Measurements from ENCODE around the gene EHMT1. TPM values are rescaled to one million over a fixed set of nuclear protein-coding genes. Genes with fewer than 3 reads are reported as not detected.
A peak's percentile ranks its signal among the peaks of the same experiment; 100 is the strongest.

Gene EHMT1
- total RNA-seq, 2 experiments from 2014 or later: 112 to 115 TPM

DNA sequence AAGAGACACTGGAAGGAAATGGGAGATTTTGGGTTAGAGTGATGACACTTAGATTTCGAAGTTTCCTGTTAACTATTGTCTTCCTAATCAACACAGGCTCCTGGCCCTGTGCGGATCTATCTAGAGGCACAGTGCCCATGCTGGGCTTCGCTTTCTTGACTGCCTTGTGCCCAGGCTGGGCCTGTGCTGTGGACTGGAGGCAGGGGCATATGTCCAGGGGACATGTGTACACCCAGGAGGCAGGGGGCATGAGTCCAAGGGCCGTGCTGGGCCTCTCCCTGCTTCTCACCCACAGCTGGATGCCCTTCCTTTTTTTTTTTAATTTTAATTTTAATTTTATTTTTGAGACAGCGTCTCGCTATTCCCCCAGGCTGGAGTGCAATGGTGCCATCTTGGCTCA is 37.6 kb downstream of the EHMT1 start:
- DNase-seq: no peak
- Mint-ChIP-seq H3K27me3 (ENCODE audit: low read depth) (no peaks in the 10 kb centered on the region), H3K36me3 (ENCODE audit: low read depth) (peaks cover 27% of the 10 kb centered on the region), H3K4me1 (ENCODE audit: low read depth) (peaks cover 26% of the 10 kb centered on the region), H3K27ac (no peak overlapping the region), H3K4me3 (no peak overlapping the region), H3K9me3 (ENCODE audit: insufficient read depth) (no peaks in the 10 kb centered on the region)
- ChIA-PET POLR2A (no interaction called here), CTCF (no interaction called here)
- ATAC-seq: no peak

DNA sequence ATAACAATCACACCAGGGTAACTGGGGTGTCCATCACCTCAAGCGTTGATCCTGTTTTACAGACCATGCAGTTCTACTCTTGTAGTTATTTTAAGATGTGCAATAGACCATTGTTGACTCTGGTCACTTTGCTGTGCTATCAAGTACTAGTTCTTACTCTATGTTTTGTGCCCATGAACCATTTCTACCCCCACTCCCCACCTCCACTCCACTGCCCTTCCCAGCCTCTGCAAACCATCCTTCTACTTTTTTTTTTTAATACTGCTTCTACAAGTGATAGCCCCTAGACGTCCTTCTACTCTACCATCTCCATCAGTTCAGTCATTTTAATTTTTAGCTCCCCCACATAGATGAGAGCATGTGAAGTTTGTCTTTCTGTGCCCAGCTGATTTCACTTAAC is 38.8 kb downstream of the EHMT1 start:
- peaks cover 26% of the 10 kb centered on the region for H3K4me1 Mint-ChIP-seq (ENCODE audit: low read depth)
- POLR2A ChIA-PET: no interaction called here
- no peaks in the 10 kb centered on the region for H3K27me3 Mint-ChIP-seq (ENCODE audit: low read depth)
- no peak for DNase-seq
- H3K36me3 Mint-ChIP-seq (ENCODE audit: low read depth): peaks cover 22% of the 10 kb centered on the region
- no peaks in the 10 kb centered on the region for H3K9me3 Mint-ChIP-seq (ENCODE audit: insufficient read depth)
- no peak for ATAC-seq
- CTCF ChIA-PET: no interaction called here
- H3K4me3 Mint-ChIP-seq: no peak overlapping the region
- H3K27ac Mint-ChIP-seq: no peak overlapping the region

DNA sequence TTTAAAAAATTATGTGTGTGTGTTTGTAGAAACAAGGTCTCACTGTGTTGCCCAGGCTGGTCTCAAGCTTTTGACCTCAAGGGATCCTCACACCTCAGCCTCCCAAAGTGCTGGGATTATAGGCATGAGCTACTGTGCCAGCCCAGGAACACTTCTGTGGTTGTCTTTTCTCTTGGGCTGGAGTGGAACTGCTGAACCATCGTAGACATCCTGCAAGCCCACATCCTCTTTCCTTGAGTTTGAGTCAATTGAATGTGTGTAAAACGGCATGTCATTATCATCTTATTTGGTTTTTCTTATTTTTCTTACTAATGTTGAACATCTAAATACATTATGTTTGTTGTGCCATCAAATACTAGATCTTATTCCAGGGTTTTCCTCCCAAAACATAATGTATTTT is 40.0 kb downstream of the EHMT1 start:
- Mint-ChIP-seq H3K4me3 (no peak overlapping the region), H3K27me3 (ENCODE audit: low read depth) (no peaks in the 10 kb centered on the region), H3K9me3 (ENCODE audit: insufficient read depth) (no peaks in the 10 kb centered on the region), H3K4me1 (ENCODE audit: low read depth) (peaks cover 26% of the 10 kb centered on the region), H3K27ac (peak overlapping the region; percentile 52), H3K36me3 (ENCODE audit: low read depth) (peaks cover 24% of the 10 kb centered on the region)
- CTCF ChIA-PET: interaction anchor here (1.1 kb wide), 1 partner anchor 12 kb away, joined by 5 read pairs; no protein-coding TSS in a partner anchor
- POLR2A ChIA-PET: no interaction called here
- DNase-seq: no peak
- ATAC-seq: no peak

DNA sequence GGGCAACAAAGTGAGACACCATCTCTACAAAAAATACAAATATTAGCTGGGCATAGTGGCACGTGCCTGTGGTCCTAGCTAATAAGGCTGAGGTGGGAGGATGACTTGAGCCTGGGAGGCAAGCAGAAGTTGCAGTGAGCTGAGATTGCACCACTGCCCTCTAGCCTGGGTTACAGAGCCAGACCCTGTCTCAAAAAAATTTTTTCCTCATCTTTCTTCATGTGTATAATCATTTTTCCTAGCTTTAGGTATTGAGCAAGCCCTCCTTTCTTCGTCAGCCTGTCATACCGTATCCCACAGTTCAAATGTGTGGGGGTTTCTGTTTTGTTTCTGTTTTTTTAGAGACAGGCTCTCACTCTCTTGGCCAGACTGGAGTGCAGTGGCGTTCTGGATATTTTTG is 41.3 kb downstream of the EHMT1 start:
- no peak for DNase-seq
- H3K27me3 Mint-ChIP-seq (ENCODE audit: low read depth): no peaks in the 10 kb centered on the region
- peaks cover 32% of the 10 kb centered on the region for H3K4me1 Mint-ChIP-seq (ENCODE audit: low read depth)
- H3K27ac Mint-ChIP-seq: no peak overlapping the region
- ChIA-PET CTCF (interaction anchor here (0.9 kb wide), 1 partner anchor 10 kb away, joined by 3 read pairs; no protein-coding TSS in a partner anchor), POLR2A (no interaction called here)
- H3K4me3 Mint-ChIP-seq: no peak overlapping the region
- peaks cover 21% of the 10 kb centered on the region for H3K36me3 Mint-ChIP-seq (ENCODE audit: low read depth)
- no peaks in the 10 kb centered on the region for H3K9me3 Mint-ChIP-seq (ENCODE audit: insufficient read depth)
- ATAC-seq: no peak

DNA sequence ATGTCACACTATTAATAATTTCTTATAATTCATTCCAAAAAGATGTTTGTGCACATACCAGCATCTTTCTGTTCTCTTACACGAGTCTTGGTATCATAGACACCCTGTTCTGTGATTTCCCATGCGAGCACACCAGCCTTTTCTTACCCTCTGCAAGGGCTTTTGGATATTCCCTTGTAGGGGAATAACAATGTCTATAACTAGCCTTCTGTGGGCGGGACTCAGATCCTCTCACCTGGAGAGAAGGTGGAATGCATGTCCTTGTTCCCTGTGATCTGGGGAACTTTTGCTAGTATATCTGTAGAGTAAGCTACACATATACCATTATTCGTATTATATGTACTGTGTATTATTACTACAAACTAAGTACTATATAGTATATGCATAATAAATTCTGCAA is 44.8 kb downstream of the EHMT1 start:
- Mint-ChIP-seq H3K36me3 (ENCODE audit: low read depth) (peaks cover 24% of the 10 kb centered on the region), H3K27me3 (ENCODE audit: low read depth) (no peaks in the 10 kb centered on the region), H3K9me3 (ENCODE audit: insufficient read depth) (no peaks in the 10 kb centered on the region), H3K27ac (no peak overlapping the region), H3K4me3 (no peak overlapping the region), H3K4me1 (ENCODE audit: low read depth) (peaks cover 25% of the 10 kb centered on the region)
- DNase-seq: no peak
- CTCF ChIA-PET: interaction anchor here (0.7 kb wide), 1 partner anchor 10 kb away, joined by 3 read pairs; no protein-coding TSS in a partner anchor
- POLR2A ChIA-PET: no interaction called here
- ATAC-seq: no peak

DNA sequence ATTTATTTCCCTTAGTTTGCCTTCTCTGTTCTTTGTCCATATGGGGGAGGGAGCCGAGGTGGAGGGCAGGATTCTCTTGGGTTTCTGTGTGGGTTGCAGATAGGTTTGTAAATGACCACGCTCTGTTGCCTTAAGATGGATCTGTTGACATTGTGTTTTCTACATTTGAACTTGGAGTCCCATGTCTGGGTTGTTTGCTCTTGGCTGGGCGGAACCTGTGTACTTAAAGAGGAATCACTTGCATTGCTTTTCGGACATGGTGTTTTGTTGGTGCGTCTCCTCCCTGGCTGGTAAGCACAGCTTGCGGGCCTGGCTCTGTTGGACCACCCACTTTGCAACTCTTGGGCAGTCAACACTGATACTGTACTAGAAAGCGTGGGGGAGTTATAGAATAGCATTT is 45.9 kb downstream of the EHMT1 start:
- Mint-ChIP-seq H3K4me1 (ENCODE audit: low read depth) (peaks cover 22% of the 10 kb centered on the region), H3K36me3 (ENCODE audit: low read depth) (peaks cover 30% of the 10 kb centered on the region)
- ATAC-seq: no peak

DNA sequence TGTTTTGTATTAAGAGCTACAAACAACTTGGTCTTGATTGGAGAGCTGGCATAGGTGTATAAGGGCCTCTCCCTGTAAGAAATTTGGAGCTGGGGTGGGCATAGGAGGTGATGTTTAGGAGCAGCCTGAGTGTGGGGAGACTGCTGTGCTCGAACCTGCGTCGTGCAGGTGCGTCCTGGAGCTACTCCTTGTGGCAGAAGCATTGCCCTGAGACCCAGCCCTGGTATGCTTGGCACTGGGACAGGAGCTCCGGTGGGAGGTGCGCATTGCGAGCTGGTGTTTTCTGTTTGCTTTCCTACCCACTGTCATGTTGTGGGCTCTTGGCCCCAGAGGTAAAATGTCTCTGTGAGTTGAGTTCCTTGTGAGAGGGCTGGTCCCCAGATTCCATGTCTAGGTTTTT is 46.4 kb downstream of the EHMT1 start:
- no peak overlapping the region for H3K27ac Mint-ChIP-seq
- no peak overlapping the region for H3K4me3 Mint-ChIP-seq
- POLR2A ChIA-PET: no interaction called here
- ATAC-seq (no peak), DNase-seq (no peak)
- H3K36me3 Mint-ChIP-seq (ENCODE audit: low read depth): peaks cover 30% of the 10 kb centered on the region
- no peaks in the 10 kb centered on the region for H3K27me3 Mint-ChIP-seq (ENCODE audit: low read depth)
- no peaks in the 10 kb centered on the region for H3K9me3 Mint-ChIP-seq (ENCODE audit: insufficient read depth)
- peaks cover 19% of the 10 kb centered on the region for H3K4me1 Mint-ChIP-seq (ENCODE audit: low read depth)
- CTCF ChIA-PET: no interaction called here

More for the DNA sequence above, 45.9 kb downstream of the EHMT1 start:
- no peaks in the 10 kb centered on the region for H3K27me3 Mint-ChIP-seq (ENCODE audit: low read depth)
- no peak overlapping the region for H3K4me3 Mint-ChIP-seq
- POLR2A ChIA-PET: no interaction called here
- no peak overlapping the region for H3K27ac Mint-ChIP-seq
- CTCF ChIA-PET: no interaction called here
- no peak for DNase-seq
- H3K9me3 Mint-ChIP-seq (ENCODE audit: insufficient read depth): no peaks in the 10 kb centered on the region

DNA sequence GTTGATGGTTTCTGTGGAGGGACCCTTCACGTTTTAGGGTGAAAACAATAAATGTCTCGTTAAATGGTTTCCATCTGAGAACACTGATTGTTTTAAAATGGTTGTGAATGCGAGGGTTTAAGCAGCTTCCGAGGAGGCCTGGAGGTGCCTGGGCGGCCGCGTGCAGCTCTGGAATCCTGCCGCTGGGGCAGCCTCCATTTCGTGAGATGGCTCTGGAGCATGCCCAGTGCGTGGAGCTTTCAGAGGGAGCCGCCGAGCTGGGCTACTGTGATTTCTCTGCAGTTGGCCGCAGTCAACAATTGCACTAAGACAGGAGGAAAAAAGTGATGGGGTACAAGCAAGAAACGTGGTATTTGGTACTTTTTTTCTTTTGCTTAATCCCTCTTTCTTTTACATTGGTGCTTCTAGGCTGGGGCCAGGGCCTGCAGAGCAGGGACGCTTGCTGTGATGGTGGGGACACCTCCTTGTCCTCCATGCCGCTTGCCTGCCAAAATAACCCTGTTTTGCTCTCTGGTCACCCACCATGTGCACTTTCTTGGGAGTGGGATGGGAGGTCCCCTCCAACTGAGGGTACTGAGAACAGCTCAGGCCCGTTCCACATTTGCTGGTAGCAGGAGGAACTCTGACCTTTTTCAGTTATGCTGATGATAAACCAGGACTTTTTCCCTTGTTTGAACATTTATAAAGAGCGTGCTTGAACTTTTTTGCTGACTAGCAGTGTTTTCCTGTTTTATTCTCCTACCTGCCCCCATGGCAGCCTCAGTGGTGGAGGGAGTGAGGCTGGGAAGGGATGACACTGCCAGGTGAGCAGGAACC is 47.1 kb downstream of the EHMT1 start:
- ChIA-PET POLR2A (no interaction called here), CTCF (no interaction called here)
- Mint-ChIP-seq H3K27ac (no peak overlapping the region), H3K4me3 (no peak overlapping the region), H3K36me3 (ENCODE audit: low read depth) (peaks cover 30% of the 10 kb centered on the region), H3K27me3 (ENCODE audit: low read depth) (no peaks in the 10 kb centered on the region), H3K9me3 (ENCODE audit: insufficient read depth) (no peaks in the 10 kb centered on the region), H3K4me1 (ENCODE audit: low read depth) (peaks cover 17% of the 10 kb centered on the region)
- DNase-seq: no peak
- ATAC-seq: no peak

DNA sequence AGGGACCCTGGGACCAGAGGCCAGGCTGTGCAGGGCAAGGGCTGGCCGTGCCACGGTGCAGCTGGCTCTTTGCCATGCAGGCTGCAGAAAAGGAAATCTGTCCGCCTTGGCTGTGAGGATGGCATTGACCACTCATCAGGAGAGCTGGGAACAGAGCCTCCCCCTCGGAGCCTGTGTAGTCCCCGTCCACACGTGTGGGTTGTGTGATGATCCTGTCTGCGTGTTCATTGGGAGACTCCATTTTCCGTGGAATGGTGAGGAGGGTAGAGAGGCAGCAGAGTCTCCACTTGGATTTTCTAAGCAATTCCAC is 47.7 kb downstream of the EHMT1 start:
- Mint-ChIP-seq H3K4me3 (no peak overlapping the region), H3K27me3 (ENCODE audit: low read depth) (no peaks in the 10 kb centered on the region), H3K9me3 (ENCODE audit: insufficient read depth) (no peaks in the 10 kb centered on the region), H3K27ac (no peak overlapping the region), H3K36me3 (ENCODE audit: low read depth) (peaks cover 30% of the 10 kb centered on the region), H3K4me1 (ENCODE audit: low read depth) (peaks cover 17% of the 10 kb centered on the region)
- DNase-seq (no peak), ATAC-seq (no peak)
- CTCF ChIA-PET: no interaction called here
- POLR2A ChIA-PET: no interaction called here

DNA sequence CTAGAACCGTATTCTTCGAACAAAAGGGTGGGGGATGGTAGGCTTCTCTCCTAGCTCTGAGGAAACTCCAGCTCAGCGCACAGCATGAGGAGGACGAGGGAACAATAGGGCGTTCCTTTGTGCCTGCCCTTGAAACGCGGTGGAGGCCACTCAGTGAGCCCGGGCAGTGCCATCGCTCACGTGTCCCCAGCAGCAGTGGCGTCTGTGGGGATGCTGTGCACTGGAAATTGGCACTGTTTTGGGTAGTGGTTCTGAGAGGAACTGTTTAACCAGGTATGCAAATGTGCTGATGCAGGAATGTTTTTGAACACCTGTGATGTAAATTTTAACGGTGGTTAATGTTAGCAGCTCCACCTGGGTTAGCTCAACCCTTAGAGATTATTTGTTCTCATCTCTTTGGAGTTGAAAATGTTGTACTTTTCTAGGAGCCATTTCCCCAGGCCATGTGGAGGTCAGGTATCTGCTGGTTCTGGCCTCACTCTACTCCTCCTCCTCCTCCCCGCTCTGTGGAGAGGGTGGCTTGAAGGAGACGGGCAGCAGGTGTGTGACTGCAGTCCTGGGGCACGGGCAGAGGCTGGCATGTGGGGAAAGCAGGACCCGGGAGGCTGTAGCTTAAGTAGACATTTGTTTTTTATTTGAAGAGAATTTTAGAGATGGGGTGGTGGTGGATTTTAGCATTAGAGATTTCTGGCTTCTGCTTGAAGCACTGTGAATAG is 48.3 kb downstream of the EHMT1 start:
- no peak for DNase-seq
- Mint-ChIP-seq H3K4me3 (no peak overlapping the region), H3K9me3 (ENCODE audit: insufficient read depth) (no peaks in the 10 kb centered on the region), H3K36me3 (ENCODE audit: low read depth) (peaks cover 30% of the 10 kb centered on the region), H3K27me3 (ENCODE audit: low read depth) (no peaks in the 10 kb centered on the region), H3K4me1 (ENCODE audit: low read depth) (peaks cover 17% of the 10 kb centered on the region), H3K27ac (peak overlapping the region; percentile 44)
- no peak for ATAC-seq
- ChIA-PET POLR2A (no interaction called here), CTCF (no interaction called here)

DNA sequence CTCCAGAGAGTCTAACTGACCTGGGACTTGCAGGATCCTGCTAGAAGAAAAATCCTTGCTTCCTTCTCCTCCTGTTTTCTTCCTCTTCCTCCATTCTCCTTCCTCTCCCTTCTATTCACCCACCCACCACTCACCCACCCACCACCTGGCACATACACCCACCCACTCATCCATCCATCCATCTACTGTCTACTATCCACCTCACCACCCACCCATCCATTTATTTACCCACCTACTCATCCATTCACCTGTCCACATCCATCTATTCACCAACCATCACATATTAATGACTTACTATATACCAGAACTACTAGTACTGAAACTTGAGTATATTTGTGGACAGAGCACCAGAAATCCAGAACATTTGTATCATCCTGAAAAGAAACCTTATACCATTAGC is 49.4 kb downstream of the EHMT1 start:
- Mint-ChIP-seq H3K4me3 (no peak overlapping the region), H3K36me3 (ENCODE audit: low read depth) (peaks cover 28% of the 10 kb centered on the region), H3K27ac (no peak overlapping the region), H3K27me3 (ENCODE audit: low read depth) (no peaks in the 10 kb centered on the region), H3K9me3 (ENCODE audit: insufficient read depth) (no peaks in the 10 kb centered on the region), H3K4me1 (ENCODE audit: low read depth) (peaks cover 18% of the 10 kb centered on the region)
- ATAC-seq (no peak), DNase-seq (no peak)
- ChIA-PET POLR2A (no interaction called here), CTCF (no interaction called here)

DNA sequence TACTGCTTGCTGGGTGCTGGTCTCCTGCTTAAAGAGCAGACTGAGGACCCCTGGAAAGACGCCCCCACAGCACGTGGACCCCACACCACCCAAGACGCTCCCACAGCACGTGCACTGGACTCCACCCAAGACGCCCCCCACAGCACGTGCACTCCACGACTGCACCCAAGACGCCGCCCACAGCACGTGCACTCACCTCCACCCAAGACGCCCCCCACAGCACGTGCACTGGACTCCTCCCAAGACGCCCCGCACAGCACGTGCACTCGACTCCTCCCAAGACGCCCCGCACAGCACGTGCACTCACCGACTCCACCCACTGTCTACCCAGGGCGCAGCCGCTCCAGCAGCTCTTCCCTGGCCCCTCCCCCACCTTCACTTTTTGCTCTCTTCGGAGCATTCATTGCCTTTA is 50.5 kb downstream of the EHMT1 start:
- Mint-ChIP-seq H3K9me3 (ENCODE audit: insufficient read depth) (no peaks in the 10 kb centered on the region), H3K4me1 (ENCODE audit: low read depth) (peaks cover 20% of the 10 kb centered on the region), H3K27me3 (ENCODE audit: low read depth) (no peaks in the 10 kb centered on the region), H3K36me3 (ENCODE audit: low read depth) (peaks cover 29% of the 10 kb centered on the region), H3K27ac (peak overlapping the region; percentile 1), H3K4me3 (no peak overlapping the region)
- CTCF ChIA-PET: interaction anchor here (1.0 to 1.1 kb wide), 2 partner anchors 9 to 103 kb away, joined by 3 read pairs; no protein-coding TSS in a partner anchor
- POLR2A ChIA-PET: interaction anchor here (0.8 kb wide), 1 partner anchor 50 kb away, joined by 3 read pairs; no protein-coding TSS in a partner anchor
- ATAC-seq (no peak), DNase-seq (no peak)
